ENCODE results near the gene GPN1.
"Not testable (repeated sequence)": the region's sequence is repeated elsewhere in the genome, so short reads cannot be mapped to it uniquely, and the experiment has no call there.

The GPN1 gene

DNA sequence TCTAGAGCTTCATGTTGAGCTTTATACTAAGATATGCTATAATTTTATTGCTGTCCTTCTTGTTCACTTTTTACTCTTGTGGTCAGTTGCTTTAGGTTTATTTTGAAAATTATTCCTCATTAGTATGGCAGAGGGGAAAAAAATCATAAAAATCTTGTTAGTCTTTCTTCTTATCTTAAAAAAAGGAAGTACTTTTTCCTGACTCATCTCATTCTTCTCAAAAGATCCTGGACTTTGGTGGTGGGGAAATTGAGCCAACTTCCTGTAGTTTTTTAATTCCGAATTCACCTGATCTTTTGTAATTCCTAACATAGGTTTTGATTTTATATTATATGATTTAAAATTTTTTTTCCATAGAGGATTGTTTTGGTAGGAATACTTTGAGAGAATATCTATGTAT is 38.6 kb downstream of the GPN1 start:
- no peak for DNase-seq (ENCODE audit: extremely low read depth in 1 of 2, low read depth in 1 of 2)

DNA sequence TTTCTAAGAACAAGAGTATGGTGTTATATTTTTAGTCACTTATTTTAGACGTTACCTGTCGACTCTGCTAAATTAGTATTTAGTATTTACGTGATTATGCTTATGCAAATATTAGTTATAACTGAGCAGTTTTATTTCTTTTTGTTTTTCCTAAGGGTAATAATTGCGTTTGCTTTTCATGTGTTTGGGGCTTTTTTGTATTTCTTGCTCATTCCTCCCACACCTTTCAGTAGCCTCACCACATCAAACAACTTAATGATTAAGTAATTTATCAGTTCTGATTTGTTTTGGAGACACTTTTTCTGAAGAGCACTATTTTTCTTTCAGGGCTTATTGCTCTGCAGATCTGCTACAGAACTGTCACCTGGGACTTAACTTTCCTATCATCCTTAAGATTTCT is 42.4 kb downstream of the GPN1 start:
- no peak for DNase-seq (ENCODE audit: extremely low read depth in 1 of 2, low read depth in 1 of 2)

DNA sequence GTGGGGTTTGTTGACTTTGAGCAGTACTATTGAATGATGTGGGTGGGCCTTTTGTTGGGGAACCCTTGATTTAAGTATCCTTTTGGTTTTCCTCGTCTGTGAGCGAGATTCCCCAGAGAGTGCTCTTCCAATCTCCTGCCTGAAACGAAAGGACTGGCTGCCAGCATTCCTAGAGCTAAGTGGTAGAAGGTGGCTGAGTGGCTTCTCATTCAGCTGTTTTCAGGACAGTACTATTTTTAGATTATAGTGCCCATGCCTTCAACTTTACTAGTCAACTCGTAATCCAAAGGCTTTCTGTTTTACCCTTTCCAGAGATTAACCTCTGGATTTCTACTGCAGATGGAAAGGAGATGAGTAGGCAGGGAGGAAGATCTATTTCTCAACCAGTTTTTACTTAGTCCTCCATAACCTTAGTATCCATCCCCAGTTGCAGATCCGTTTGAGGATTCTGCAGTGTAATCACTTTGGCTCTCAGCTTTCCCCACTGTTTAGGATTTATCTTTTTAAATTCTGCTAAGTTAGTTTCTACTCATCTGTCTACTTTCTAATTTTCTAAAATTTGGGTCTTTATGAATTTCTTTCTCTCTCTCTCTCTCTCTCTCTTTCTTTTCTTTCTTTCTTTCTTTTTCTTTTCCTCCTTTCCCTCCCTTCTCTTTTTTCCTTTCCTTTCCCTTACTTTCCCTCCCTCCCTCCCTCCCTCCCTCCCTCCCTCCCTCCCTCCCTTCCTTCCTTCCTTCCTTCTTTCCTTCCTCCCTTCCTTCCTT is 44.1 kb downstream of the GPN1 start:
- DNase-seq (ENCODE audit: extremely low read depth in 1 of 2, low read depth in 1 of 2), result no peak

DNA sequence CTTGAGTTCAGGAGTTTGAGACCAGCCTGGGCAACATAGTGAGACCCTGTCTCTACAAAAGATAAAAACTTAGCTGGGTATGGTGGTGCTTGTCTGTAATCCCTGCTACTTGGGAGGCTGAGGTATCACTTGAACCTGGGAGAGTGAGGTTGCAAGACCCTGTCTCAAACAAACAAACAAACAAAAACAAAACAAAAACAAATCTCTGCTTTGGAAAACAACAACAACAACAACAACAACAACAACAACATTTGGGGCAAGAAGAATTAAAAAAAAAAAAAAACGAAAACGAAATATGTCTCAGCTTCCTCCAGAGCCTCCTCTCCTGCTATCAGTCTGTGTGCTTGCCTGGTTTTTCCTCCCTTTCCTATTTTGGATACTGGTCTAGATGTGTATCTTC is 51.7 kb downstream of the GPN1 start:
- no peak for DNase-seq (ENCODE audit: extremely low read depth in 1 of 2, low read depth in 1 of 2)

DNA sequence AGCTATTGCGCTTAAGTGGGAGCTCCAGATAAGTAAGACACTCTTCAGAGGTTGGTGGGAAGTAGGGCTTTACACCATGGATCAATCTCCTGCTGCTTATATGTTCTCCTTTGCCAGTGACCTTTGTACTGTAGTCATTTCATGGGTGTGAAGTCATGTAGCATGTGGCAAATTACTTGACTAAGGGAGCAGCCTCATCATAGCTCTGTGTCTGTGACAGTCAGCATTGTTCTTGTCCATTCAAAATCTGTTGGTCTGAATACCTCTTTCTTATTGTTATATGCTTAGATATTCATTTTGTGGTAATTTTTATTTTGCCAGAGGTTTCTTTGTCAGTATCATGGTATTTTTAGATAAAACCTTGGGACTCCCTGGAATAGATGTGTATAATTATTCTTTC is 53.0 kb downstream of the GPN1 start:
- DNase-seq (ENCODE audit: extremely low read depth in 1 of 2, low read depth in 1 of 2), result no peak

DNA sequence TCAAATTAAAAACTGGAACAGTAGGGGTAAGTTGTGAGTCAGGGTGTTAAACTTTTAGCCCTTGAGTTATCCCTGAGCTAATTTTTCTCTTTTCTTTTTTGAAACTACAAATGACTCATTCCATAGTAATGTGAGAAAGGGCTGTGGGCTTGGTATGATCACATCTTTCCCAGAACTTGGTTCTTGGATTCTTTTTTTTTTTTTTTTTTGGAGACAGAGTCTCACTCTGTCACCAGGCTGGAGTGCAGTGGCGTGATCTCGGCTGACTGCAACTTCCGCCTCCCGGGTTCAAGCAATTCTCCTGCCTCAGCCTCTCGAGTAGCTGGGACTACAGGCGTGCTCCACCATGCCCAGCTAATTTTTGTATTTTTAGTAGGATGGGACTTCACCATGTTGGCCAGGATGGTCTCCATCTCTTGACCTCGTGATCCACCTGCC is 53.5 kb downstream of the GPN1 start:
- DNase-seq (ENCODE audit: extremely low read depth in 1 of 2, low read depth in 1 of 2), result peak in 1 of 2 donors; percentile 14

DNA sequence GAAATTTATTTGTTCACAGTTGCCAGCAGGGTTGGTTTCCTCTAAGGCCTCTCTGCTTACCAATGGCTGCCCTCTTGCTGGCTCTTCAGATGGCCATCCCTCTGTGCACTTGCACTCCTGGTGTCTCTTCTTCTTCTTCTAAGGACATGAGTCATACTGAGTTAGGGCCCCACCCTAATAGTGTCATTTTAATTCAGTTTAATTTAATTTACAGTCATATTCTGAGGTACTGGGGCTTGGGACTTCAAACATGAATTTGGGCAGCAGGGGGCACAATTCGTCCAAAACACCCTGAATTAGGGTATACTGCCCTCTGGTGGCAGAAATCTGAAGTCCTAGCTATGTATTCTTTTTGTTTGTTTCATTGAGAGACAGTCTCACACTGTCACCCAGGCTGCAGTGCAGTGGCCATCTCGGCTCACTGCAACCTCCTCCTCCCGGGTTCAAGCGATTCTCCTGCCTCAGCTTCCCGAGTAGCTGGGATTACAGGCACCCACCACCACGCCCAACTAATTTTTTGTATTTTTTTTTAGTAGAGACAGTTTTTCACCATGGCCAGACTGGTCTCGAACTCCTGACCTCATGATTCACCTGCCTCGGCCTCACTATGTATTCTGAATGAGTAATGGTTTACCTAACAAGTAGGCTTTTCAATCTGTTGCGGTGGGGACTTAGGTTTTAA is 54.7 kb downstream of the GPN1 start:
- peak; percentile 43 to 81 for DNase-seq (ENCODE audit: extremely low read depth in 1 of 2, low read depth in 1 of 2)

DNA sequence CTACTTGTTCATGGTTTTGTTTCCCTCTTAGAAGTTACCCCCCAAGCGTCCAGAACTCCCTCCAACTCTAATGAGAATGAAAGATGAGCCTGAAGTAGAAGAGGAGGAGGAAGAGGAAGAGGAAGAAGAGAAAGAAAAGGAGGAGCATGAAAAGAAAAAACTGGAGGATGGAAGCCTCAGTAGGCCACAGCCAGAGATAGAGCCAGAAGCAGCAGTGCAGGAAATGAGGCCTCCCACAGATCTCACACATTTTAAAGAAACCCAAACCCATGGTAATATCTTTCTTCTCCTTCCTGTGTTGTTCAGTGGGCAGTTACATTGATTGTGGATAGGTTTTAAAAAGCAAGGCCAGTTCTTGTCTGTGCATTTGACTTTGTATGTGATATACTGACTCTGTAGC is 56.2 kb downstream of the GPN1 start:
- DNase-seq (ENCODE audit: extremely low read depth in 1 of 2, low read depth in 1 of 2), result not testable (repeated sequence)

DNA sequence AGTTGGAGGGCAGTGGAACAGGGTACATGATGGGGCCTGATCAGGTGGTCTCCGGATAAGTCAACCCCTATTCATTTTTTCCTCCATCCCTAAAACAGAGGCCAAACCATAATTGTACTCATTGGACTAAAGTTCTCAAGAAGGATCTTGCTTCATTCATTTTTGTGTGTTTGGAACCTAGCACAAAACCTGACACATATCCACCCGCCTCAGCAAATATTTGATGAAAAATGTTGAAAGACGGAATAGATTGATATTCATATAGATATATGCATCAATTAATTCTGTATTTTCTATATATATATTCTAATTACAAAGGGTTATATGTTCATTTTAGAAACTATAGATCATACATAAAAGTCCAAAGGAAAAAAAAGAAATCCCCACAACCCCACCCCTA is 56.7 kb downstream of the GPN1 start:
- no peak for DNase-seq (ENCODE audit: extremely low read depth in 1 of 2, low read depth in 1 of 2)

DNA sequence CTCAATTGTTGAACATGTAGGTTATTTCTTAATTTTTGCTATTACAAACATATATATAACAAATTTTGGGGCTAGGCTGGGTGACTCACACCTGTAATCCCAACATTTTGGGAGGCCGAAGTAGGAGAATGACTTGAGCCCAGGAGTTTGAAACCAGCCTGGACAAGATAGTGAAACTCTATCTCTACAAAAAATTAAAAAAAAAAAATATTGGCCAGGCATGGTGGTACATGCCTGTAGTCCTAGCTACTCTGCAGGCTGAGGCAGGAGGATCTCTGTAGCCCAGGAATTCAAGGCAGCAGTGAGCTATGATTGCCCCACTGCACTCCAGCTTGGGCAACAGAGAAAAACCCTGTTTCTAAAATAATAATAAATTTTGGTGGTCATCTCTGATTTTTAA is 58.4 kb downstream of the GPN1 start:
- no peak for DNase-seq (ENCODE audit: extremely low read depth in 1 of 2, low read depth in 1 of 2)

DNA sequence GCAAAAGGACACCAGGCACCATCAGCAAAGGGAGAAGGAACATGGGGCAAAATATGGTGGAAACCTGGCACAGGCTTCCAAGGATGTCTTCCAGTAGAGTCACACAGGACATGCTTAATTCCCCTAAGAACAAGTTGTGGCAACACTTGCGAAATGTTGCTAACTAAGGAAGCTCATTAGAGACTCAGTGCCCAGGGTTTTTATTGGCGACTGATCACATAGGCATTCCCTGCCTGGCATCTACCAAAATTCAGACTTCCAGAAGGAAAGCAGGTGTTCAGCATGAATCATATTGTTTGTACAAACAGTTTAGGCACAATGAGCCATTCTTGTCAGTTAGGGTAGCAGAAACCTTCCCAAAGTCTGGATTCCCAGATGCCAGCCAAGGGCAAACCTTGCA is 60.6 kb downstream of the GPN1 start:
- DNase-seq (ENCODE audit: extremely low read depth in 1 of 2, low read depth in 1 of 2), result no peak

DNA sequence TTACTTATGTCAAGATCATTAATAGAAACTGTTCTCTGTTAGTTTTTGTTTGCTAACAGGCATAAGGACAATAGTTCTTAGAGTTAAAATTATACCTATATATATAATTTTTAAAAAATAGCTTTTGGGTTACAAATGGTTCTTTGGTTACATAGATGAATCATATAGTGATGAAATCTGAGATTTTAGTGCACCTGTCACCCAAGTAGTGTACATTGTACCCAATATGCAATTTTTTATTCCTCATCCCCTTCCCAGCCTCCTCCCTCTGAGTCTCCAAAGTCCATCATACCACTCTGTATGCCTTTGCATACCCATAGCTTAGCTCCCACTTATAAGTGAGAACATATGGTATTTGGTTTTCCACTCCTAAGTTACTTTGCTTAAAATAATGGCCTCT is 61.2 kb downstream of the GPN1 start:
- DNase-seq (ENCODE audit: extremely low read depth in 1 of 2, low read depth in 1 of 2), result no peak

DNA sequence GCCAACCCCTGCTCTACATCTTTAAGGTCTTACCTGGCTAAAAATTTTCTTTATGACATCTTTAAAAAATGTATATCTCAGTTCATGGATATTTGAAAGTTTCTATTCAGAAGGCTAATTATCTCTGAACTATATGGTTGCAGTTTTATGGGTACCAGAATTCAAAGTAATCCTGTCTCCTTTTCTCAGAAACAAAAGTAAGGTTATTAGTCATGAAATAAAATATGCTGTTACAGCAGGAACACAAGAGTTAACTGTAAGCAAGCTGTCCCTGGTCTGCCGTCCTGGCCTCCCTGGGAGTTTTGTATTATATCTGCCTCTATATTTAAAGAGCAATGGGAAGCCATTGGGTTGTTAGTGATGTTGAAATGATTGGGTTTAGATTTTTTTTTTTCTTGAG is 68.8 kb downstream of the GPN1 start:
- DNase-seq (ENCODE audit: extremely low read depth in 1 of 2, low read depth in 1 of 2), result no peak
